NOMO-1 treated with DMSO at 0.1 percent for 48 hours (cell line): Measurements from ENCODE around the gene HOXB5.

ENCODE experiments used
- DNase-seq: peaks from one replicate; lab custom pipeline; 2025; ENCODE audit not compliant: unreplicated experiment; lab: John Stamatoyannopoulos, UW

The HOXB5 gene

DNA sequence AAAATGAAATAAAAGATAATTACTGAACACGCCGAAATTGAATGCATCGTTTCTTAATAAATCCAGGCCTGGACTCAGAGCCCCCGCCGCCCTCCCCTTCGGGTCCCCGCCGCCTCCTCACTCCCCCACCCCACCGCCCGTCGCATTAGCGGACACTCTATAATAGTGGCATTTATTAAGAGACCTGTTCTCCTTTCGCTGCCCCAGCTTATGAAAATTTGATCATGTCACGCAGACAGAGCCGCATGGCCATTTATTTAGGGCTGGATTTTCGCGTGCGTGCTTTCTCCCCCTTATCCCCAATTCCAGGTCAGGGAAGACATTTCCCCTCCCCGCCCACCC, 42.4 kb downstream of the HOXB5 start:
- no peak for DNase-seq

DNA sequence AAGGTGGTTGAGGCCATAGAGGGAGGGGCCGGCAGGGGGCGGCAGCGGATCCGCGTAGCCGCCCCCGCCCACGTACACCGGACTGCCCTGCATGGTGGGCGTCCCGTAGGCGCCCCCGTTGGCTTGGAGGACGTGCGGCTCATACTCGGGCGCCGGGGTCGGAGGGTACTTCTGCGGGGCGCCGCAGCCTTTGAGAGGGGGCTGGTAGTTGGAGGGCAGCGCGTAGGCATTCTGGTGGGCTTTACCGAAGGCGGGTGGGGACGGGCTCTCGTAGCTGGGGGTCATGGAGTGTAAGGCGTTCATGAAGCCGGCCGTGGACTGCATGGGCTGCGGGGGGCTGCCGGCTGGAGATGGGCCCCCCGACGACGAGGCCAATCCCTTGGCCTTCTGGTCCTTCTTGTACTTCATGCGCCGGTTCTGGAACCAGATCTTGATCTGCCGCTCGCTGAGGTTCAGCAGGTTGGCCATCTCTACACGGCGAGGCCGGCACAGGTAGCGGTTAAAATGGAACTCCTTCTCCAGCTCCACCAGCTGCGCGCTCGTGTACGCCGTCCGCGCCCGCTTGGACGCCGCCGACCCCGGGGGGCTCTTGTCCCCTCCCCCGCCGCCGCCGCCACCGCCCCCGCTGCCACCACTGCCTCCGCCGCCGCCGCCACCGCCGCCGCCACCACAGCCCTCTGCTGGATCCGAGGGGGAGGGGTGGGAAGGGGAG, 42.9 kb downstream of the HOXB5 start:
- no peak for DNase-seq

- no peak for DNase-seq
Measured at GRCh38 chr17:48549914-48550501, 43.6 kb downstream of the HOXB5 start.

DNA sequence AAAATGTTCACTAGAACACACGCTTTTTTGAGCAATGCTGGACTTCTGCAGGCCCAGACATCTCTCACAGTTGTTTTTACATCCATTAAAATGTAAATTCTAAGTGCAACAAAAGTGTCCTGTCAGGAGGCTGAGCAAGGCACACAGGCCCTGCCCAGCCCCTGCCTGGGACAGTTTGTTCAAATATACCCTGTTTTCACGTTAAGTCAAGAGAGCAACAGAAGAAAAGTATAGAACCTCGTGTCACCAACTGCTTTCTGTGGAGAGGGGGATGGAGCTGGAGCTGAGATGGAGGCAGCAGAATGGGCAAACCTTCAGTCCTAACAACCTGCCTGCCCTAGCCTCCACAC, 44.3 kb downstream of the HOXB5 start:
- DNase-seq, result no peak

DNA sequence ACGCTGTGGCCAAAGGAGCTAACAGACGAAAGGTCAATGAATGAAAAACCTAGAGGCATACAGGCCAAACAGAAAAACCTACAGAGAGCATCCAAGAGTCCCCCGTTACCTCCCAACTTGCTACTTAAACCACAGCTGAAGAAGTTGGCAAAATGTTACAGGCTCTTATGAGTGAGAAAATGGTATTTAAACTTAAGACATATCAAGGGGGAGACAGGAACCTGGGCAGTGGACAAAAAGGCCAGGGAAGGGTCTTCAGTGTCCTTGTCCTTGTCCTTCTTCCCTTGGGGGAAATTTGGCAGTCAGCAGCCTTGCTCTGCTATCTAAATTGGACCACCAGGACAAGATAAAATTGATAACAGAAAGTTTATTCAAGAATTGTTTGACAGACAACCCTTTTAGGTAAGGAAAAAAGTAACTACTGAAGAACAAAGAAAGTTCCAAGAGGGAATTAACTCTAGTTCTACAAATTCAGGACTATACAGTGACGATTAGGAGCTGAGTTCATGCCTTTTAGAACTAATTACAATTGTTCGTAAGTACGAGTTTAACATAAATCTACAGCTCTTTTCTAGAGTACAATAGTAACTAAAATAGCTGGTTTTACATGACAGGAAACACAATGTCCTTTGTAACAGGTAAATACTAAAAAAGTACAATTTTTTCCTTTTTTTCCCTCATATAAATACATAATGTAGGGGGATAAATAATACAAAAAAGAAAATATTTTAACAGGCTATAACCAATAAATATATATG, 44.9 kb downstream of the HOXB5 start:
- no peak for DNase-seq

GRCh38 chr17:48547808-48548522, 45.6 kb downstream of the HOXB5 start:
- no peak for DNase-seq

DNA sequence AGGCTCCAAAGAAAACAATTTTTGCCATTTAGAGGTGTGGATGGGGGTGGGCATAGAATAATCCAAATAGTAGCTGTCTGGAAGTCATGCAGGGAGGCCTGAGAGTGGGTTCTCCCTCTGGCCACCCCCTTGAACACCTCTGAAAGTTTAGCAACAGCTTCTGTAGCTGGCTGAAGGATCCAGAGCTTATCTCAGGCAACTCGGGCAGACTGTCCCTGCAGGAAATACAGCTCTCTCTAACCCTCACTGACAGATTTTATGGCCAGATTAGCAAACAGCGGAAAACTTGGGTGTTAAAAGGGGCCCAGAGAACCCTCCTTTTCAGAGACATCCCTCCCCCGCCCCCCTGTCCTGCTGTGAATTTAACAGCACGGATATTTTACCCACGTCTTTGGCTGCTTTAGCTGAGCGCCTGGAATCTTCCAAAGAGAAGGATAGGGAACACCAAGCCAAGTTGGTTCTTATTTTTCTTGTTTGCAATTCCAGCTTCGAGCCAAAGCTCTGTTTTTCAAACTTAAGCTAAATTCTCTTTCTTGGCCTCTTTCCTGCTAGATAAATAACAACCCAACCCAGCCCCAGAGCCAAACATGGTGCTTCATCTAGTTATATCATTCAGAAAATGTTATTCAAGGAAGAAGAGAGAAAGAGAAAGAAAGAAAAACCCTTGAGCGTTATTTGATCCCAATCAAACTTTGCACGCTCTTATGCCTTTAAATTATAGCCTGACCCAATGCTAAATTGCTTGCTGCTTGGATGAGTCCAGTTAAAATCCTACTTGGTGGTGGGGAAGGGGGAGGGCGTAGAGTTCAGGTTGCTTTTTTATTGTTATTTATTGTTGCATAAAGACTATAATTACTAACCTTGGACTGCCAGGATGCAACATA, 46.4 kb downstream of the HOXB5 start:
- DNase-seq, result no peak

DNA sequence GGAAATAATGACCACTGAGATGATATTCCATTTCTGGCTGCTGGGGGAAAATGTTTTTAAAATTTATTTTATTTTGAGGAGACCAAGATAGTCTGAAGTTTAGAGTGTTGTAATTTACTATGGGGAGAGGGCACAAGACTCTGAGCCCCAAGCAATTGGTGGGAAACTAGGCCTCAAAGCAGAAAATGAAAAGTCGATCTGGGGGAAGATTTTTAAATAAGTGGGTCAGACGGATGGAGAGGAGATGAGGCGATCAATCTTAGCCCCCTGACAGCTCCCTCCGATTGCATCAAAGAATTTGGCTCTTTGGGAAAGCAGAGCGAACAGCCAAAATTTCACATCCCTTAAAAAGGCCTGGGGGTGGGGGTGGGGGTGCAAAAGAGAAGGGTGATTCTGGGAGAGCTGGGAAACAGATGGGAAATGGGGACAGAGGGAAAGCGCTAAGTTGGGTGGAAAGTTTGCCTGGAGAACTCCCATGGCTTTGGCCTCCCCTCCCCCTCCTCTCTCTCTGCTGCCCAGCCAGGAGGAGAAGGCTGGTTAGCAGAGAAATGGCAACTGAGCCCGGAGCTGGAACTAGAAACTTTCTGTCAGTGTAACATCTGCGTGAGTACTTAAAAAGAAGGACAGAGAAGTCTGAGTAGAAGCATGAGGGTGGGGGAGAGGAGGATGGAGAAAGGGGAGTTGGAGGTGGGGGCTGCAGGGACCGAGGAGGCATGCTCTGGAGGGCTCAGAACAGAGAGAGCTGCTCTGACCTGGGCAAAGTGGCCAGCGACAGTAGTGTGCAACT, 47.2 kb downstream of the HOXB5 start:
- DNase-seq, result no peak

DNA sequence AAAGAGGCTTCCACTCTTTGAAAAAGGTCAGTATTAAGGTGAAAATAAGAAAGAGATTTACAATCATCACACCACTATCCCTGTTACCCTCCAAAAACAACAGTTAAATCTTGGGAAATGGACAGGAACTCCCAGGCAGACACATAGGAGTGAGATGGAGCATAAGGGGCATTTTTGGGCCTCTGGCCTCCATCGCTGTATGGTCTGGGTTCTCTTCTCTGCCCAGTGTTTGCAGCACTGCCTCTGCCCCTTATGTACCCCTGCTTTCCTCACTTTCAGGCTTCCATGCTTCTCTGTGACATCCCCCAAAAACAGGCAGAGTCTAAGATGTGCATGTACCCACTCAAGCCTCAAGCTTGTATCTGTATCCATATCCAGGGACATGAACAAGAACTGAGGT, 48.0 kb downstream of the HOXB5 start:
- no peak for DNase-seq

DNA sequence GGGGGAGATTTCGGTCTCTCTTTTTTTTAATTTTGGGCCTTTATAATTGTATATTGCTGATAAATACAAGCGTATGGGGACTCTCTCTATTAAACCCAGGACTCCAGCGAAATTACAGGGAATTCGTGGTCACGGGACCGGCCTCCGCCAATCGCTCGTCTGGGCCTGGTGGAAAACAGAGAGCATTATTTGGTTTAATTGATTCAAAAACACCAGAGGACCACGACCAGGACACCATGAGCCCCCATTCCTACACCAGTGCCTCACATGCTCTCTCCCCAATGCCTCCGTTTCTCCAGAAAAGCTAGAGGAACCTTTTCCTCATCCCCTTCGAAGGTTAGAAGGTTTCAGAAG, 48.6 kb downstream of the HOXB5 start, which contains the start of gene HOXB2:
HOXB2 (minus strand) TSS at position 88 of the 354 bp plus-strand sequence. CDS start 198 bp downstream, outside the sequence.
- DNase-seq, result no peak

DNA sequence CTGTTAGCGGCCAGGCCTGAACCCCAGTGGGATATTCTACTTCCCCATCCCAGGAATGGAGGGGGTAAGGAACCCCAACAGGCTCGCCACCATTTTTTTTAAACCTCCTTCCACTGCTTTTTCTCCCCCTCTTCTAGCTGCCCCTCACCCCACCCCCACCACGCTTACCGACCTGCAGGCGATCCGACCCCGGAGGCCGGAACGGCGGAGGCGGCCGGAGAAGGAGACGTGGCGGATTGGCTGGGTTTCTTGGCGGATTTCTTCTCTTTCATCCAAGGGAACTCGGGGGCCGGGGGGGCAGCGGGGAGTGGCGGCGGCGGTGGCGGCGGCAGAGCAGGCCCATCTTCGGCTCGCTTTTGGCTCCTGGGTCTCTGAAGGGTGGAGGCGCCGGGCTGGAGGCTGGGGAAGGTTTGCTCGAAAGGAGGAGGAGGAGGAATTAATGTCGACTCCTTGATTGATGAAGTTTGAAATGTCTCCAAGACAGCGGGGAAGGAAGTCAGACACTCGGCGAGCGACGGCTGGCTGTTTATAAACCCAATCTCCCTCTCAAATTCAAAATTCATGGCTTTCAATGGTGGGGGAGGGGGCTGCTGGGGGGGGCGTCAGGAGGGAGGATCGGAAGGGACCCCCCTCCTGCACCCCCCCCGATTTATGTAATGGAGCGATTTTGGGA, 49.1 kb downstream of the HOXB5 start:
- DNase-seq, result no peak

- DNase-seq, result no peak
Measured at GRCh38 chr17:48543854-48544348, 49.7 kb downstream of the HOXB5 start.

DNA sequence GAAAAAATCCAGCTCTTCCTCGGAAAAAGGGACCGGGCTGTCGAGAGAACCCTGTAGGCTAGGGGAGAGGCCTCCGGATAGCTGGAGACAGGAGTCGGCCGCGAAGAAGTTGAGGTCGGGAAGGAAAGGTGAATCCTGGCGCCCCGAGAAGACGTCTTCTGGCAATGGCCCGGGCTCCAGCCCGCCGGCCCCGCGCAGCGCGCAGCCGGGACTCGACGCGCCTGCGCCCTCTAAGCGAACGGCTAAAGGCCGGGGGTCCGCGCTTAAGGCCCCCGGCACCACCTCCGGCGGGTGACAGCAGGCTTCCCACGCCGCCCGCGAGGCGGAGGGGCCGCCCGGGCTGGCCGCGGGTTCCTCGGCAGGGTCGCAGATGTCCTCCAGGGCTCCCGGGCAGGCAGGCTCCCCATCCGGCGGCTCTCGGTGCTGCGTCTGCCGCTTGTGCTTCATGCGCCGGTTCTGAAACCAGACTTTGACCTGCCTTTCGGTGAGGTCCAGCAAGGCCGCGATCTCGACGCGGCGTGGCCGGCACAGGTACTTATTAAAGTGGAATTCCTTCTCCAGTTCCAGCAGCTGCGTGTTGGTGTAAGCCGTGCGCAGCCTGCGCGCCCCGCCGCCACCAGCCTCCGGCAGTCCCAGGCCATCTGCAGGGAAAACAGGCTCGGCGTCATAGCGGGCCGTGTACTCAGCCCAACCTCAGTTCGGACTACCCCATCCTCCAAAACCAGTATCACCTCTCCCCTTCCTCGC, 50.3 kb downstream of the HOXB5 start:
- DNase-seq, result peak; percentile 8

- no peak for DNase-seq
Measured at GRCh38 chr17:48542698-48543106, 50.9 kb downstream of the HOXB5 start.

DNA sequence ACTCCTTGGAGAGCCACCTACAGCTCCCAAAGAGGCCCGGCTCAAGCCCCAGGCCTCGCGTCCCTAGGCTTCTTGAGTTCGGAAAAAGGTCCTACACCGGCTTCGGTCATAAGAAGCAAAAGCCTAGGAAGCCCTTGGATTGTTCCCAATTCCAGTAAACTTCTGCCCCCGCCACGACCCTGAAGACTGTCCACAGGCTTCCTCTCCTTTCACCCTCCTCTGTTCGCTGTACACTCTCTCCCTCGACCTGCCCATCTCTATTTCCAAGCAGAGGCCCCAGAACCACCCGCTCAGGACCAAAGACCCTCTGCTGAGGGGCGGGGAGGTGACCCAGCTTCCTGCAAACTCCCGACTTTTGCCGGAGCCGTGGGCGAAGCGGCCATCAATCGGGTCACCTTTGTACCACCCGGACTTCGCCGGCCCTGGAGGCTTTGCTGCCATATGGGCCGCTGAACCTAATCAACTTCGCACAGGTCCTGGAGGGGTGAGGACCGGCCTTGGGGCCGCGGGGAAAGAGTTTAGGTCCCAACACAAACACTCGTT, 51.4 kb downstream of the HOXB5 start:
- DNase-seq, result no peak

DNA sequence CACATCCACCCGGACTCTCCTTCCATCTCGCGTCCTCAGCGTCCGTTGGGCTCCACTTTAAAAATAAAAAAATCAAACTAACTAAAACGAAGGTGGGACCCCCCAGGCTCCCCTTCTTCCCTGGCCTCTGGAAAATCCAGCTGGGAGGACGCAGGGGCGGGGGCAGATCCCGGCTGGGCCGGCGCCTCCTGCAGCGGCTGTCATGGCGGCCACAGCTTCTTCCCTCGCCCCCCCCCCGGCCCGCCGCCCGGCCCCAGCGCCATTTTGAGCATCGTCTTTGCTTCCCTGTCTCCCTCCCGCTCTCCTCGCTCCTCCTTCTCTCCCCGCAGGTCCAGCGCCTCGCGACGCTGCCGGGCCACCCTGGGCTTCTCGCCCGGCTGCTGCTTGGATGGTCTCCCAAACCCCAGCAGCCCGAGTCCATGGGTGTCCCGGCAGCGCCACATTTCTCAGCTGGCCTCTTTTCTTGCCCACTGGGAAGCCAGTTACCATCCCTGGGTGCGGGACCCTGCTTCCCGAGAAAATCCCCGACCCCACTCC, 51.9 kb downstream of the HOXB5 start:
- DNase-seq, result no peak
